H9 (cell line): ENCODE results near the gene MYBBP1A. TPM values are rescaled to one million over a fixed set of nuclear protein-coding genes. Genes with fewer than 3 reads are reported as not detected.
A peak's percentile ranks its signal among the peaks of the same experiment; 100 is the strongest.

Experiments used
- DNase-seq: peaks from one replicate; pipeline ENCODE4 v3.0.0-alpha.2; 2017
- H2AFZ ChIP-seq: one replicate; pipeline ENCODE4 v1.6.1; 2013; ENCODE audit warnings: mild to moderate bottlenecking, low read length, control low read depth, moderate library complexity
- H2AK5ac ChIP-seq: 2 replicates; pipeline ENCODE4 v1.6.1; 2013; ENCODE audit warnings: low read length, control low read depth, mixed read lengths; ENCODE audit not compliant: insufficient read length
- H2BK120ac ChIP-seq: one replicate; pipeline ENCODE4 v1.6.1; 2013; ENCODE audit warnings: low read depth, mild to moderate bottlenecking, low read length, control low read depth, inconsistent platforms; ENCODE audit not compliant: poor library complexity, severe bottlenecking
- H2BK12ac ChIP-seq: 2 replicates; pipeline ENCODE4 v1.6.1; 2013; ENCODE audit warnings: low read length, control low read depth, mixed read lengths, low read depth; ENCODE audit not compliant: insufficient read length
- H2BK15ac ChIP-seq: 2 replicates; pipeline ENCODE4 v1.6.1; 2013; ENCODE audit warnings: low read depth, low read length, control low read depth
- H2BK20ac ChIP-seq: one replicate; pipeline ENCODE4 v1.6.1; 2013; ENCODE audit warnings: low read depth, mild to moderate bottlenecking, low read length, control low read depth, inconsistent platforms; ENCODE audit not compliant: poor library complexity, severe bottlenecking
- H2BK5ac ChIP-seq: 2 replicates; pipeline ENCODE4 v1.6.1; 2013; ENCODE audit warnings: low read length, control low read depth, mixed read lengths; ENCODE audit not compliant: insufficient read length
- H3K14ac ChIP-seq: 2 replicates; pipeline ENCODE4 v1.6.1; 2013; ENCODE audit warnings: low read length, control low read depth; ENCODE audit not compliant: insufficient read depth
- H3K18ac ChIP-seq: 2 replicates; pipeline ENCODE4 v1.6.1; 2013; ENCODE audit warnings: low read depth, mild to moderate bottlenecking, mixed read lengths, low read length, control low read depth; ENCODE audit not compliant: insufficient read length
- H3K23ac ChIP-seq: 2 replicates; pipeline ENCODE4 v1.6.1; 2013; ENCODE audit warnings: low read length, control low read depth, mixed read lengths, low read depth; ENCODE audit not compliant: insufficient read length
- H3K23me2 ChIP-seq: 2 replicates; pipeline ENCODE4 v1.6.1; 2013; ENCODE audit warnings: low read depth, mild to moderate bottlenecking, mixed read lengths, low read length, control low read depth; ENCODE audit not compliant: insufficient read length, poor library complexity, severe bottlenecking
- H3K27ac ChIP-seq: 2 replicates; pipeline ENCODE4 v1.5.1; 2013; ENCODE audit warnings: low read length, control low read depth, mixed read lengths, low read depth; ENCODE audit not compliant: insufficient read length
- H3K27me3 ChIP-seq: 2 replicates; pipeline ENCODE4 v1.6.1; 2013; ENCODE audit warnings: low read length, control low read depth, inconsistent platforms; ENCODE audit not compliant: insufficient read depth
- H3K4ac ChIP-seq: 2 replicates; pipeline ENCODE4 v1.6.1; 2013; ENCODE audit warnings: low read depth, mild to moderate bottlenecking, control low read depth, inconsistent platforms, low read length, moderate library complexity
- H3K4me1 ChIP-seq: 2 replicates; pipeline ENCODE4 v1.6.1; 2013; ENCODE audit warnings: low read length, control low read depth, inconsistent platforms; ENCODE audit not compliant: insufficient read depth
- H3K4me2 ChIP-seq: 2 replicates; pipeline ENCODE4 v1.6.1; 2013; ENCODE audit warnings: low read length, control low read depth, mixed read lengths; ENCODE audit not compliant: insufficient read length, insufficient read depth
- H3K56ac ChIP-seq: 2 replicates; pipeline ENCODE4 v1.6.1; 2013; ENCODE audit warnings: low read depth, mild to moderate bottlenecking, mixed read lengths, low read length, control low read depth; ENCODE audit not compliant: insufficient read length
- H3K79me1 ChIP-seq: 2 replicates; pipeline ENCODE4 v1.6.1; 2013; ENCODE audit warnings: low read depth, mild to moderate bottlenecking, moderate library complexity, low read length, control low read depth, inconsistent platforms; ENCODE audit not compliant: insufficient read depth, poor library complexity, severe bottlenecking
- H3K79me2 ChIP-seq: 2 replicates; pipeline ENCODE4 v1.6.1; 2013; ENCODE audit warnings: low read length, control low read depth, inconsistent platforms; ENCODE audit not compliant: insufficient read depth
- H3K9ac ChIP-seq: 2 replicates; pipeline ENCODE4 v1.6.1; 2013; ENCODE audit warnings: low read length, control low read depth, mixed read lengths; ENCODE audit not compliant: insufficient read length; ENCODE audit errors: extremely low read depth
- H3K9me3 ChIP-seq: one replicate; pipeline ENCODE4 v1.6.1; 2013; ENCODE audit warnings: low read depth, low read length, inconsistent platforms; ENCODE audit not compliant: control insufficient read depth
- H3T11ph ChIP-seq: one replicate; pipeline ENCODE4 v1.6.1; 2013; ENCODE audit warnings: mild to moderate bottlenecking, low read length, control low read depth, inconsistent platforms
- H4K20me1 ChIP-seq: one replicate; pipeline ENCODE4 v1.6.1; 2013; ENCODE audit not compliant: control insufficient read depth, insufficient read length, insufficient read depth
- H4K5ac ChIP-seq: 2 replicates; pipeline ENCODE4 v1.6.1; 2013; ENCODE audit warnings: low read depth, mild to moderate bottlenecking, mixed read lengths, low read length, control low read depth; ENCODE audit not compliant: insufficient read length
- H4K8ac ChIP-seq: replicated peaks from 2 replicates; pipeline ENCODE4 v1.6.1; 2013; ENCODE audit warnings: low read length, control low read depth, mixed read lengths, low read depth; ENCODE audit not compliant: insufficient read length
- H4K91ac ChIP-seq: 2 replicates; pipeline ENCODE4 v1.6.1; 2013; ENCODE audit warnings: low read depth, mild to moderate bottlenecking, moderate library complexity, mixed read lengths, low read length, control low read depth; ENCODE audit not compliant: insufficient read length
- H3K27ac Mint-ChIP-seq, 3 experiments: 2 replicates in 2 of 3; 3 replicates in 1 of 3; pipeline ENCODE4 v1.8.0; 2020 to 2021; ENCODE audit warnings: mixed read lengths in 3 of 3, mild to moderate bottlenecking in 1 of 3, moderate library complexity in 1 of 3
- H3K27me3 Mint-ChIP-seq: 2 replicates; pipeline ENCODE4 v1.8.0; 2021; ENCODE audit warnings: low read depth, mild to moderate bottlenecking, moderate library complexity, mixed read lengths
- H3K36me3 Mint-ChIP-seq, 3 experiments: 2 replicates in 2 of 3; 3 replicates in 1 of 3; pipeline ENCODE4 v1.8.0; 2020 to 2021; ENCODE audit warnings: low read depth in 3 of 3, mixed read lengths in 3 of 3; ENCODE audit not compliant: insufficient read depth in 1 of 3
- H3K4me1 Mint-ChIP-seq, 2 experiments: 2 replicates each; pipeline ENCODE4 v1.8.0; 2020; ENCODE audit warnings: mixed read lengths in 2 of 2
- H3K4me3 Mint-ChIP-seq, 2 experiments: 2 replicates in 1 of 2; 3 replicates in 1 of 2; pipeline ENCODE4 v1.8.0; 2020 to 2021; ENCODE audit warnings: mild to moderate bottlenecking in 2 of 2, mixed read lengths in 2 of 2, moderate library complexity in 1 of 2
- H3K9me3 Mint-ChIP-seq, 2 experiments: 2 replicates in 1 of 2; 3 replicates in 1 of 2; pipeline ENCODE4 v1.8.0; 2020; ENCODE audit warnings: mild to moderate bottlenecking in 2 of 2, mixed read lengths in 2 of 2, moderate library complexity in 1 of 2
- CTCF ChIP-seq: fragments of 200-600 bp; sonication (generic); conservative IDR thresholded peaks from 3 replicates; pipeline ENCODE4 v1.8.0; 2021; ENCODE audit warnings: antibody characterized with exemption, mild to moderate bottlenecking
- WGBS: extraction: QIAGEN DNeasy Blood & Tissue Kit; methylation state at CpG from one replicate; pipeline ENCODE4 v1.1.7; 2013; ENCODE audit warnings: missing lambda C conversion rate, low lambda C conversion rate, mixed read lengths; ENCODE audit not compliant: insufficient read length; ENCODE audit errors: extremely low coverage; 5-methylcytosine and 5-hydroxymethylcytosine counted together
- total RNA-seq: library from RNA; stranded (reverse); gene quantifications from 2 replicates; pipeline ENCODE4 v1.2.1, GENCODE V29; 2021

The MYBBP1A gene
- total RNA-seq, 1 experiment from 2014 or later, result 181 TPM

DNA sequence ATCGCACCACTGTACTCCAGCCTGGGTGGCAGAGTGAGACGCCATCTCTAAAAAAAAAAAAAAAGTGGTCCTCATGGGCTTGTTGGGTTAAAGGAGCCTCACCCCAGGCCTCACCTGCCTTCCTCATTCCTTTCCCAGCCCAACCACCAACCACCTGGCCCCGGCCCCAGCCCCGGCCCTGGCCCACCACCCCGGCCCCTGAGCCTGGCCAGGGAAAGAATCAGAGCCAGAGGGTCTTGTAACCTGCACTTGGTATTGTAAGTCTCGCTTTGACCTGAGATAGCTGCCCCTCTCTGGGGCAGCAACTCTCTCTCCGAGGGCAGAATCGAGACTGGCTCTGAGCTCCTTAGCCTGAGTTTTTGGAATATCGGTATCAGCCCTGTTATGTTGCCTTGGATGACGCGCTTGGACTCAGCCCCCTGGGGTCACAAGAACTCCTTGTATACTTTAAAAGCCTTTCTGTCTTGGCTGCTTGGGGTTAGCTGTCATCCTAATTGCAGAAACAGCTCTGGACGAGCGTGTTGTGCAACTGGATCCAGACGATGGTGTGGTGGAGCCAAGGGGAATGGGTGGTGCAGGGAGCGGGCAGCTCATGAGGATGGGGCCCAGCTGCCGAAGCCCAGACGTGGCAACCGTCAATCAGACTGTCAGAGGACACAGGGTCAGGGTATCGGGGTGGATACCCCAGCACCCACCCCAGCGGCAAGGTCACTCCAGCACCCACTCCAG lies 43.8 kb upstream of the MYBBP1A start:
- no peak overlapping the region for H3K4me2 ChIP-seq
- no peaks in the 10 kb centered on the region for H3K9me3 ChIP-seq
- H4K91ac ChIP-seq, result no peak overlapping the region
- Mint-ChIP-seq H3K4me3 (peak overlapping the region in 1 of 2 experiments; percentile 61; a peak in 1 of 5 replicates), H3K27me3 (peaks cover 15% of the 10 kb centered on the region), H3K27ac (0 out of 7 replicates have a peak overlapping the region, but pooled peaks of 1 of the 3 experiments have one; percentile 44), H3K4me1 (peaks cover 28 to 44% of the 10 kb centered on the region in 2 experiments), H3K9me3 (peaks cover 0 to 2% of the 10 kb centered on the region in 2 experiments; a peak in 2 of 5 replicates), H3K36me3 (peaks cover 0 to 4% (median 0%) of the 10 kb centered on the region in 3 experiments; a peak in 1 of 7 replicates)
- H2AK5ac ChIP-seq, result no peak overlapping the region
- no peak overlapping the region for H3K4ac ChIP-seq
- H4K20me1 ChIP-seq, result no peaks in the 10 kb centered on the region
- no peaks in the 10 kb centered on the region for H3K27me3 ChIP-seq
- no peak overlapping the region for H3K23ac ChIP-seq
- no peak overlapping the region for H2AFZ ChIP-seq
- peaks cover 3% of the 10 kb centered on the region; the same call in 1 of the 2 replicates for H3K4me1 ChIP-seq
- peak overlapping the region; percentile 55; the same call in 1 of the 2 replicates for H3K14ac ChIP-seq
- no peak overlapping the region for H2BK120ac ChIP-seq
- DNase-seq, result no peak
- no peak overlapping the region for H2BK15ac ChIP-seq
- no peak overlapping the region for H3K18ac ChIP-seq
- no peak overlapping the region for H4K8ac ChIP-seq
- H2BK5ac ChIP-seq, result no peak overlapping the region
- no peak overlapping the region for H3K56ac ChIP-seq
- no CpG with 5 or more reads among the region's 20 CpGs for WGBS
- H3K79me2 ChIP-seq, result no peaks in the 10 kb centered on the region
- H3K79me1 ChIP-seq, result no peaks in the 10 kb centered on the region
- H3K9ac ChIP-seq, result no peak overlapping the region
- H3T11ph ChIP-seq, result no peak overlapping the region
- no peak overlapping the region for H4K5ac ChIP-seq
- no peak overlapping the region for H2BK20ac ChIP-seq
- no peak for TF ChIP-seq CTCF
- H3K27ac ChIP-seq, result no peak overlapping the region
- H3K23me2 ChIP-seq, result no peaks in the 10 kb centered on the region
- no peak overlapping the region for H2BK12ac ChIP-seq
